HL-60/S4 (cell line): ENCODE measurements around the gene C16orf74.

Experiments
- in situ Hi-C: fragments of 300-500 bp; cut with MboI; formaldehyde crosslinking; loops from 2 replicates; pipeline ENCODE4 v1.14.3; 2022; ENCODE audit warnings: low sequenced_read_pairs

The C16orf74 gene

GRCh38 chr16:85752511-85753420 lies 1.9 kb upstream of the C16orf74 start:
- in situ Hi-C loops = no loop called here

GRCh38 chr16:85751698-85752501 lies 1.0 kb upstream of the C16orf74 start:
- in situ Hi-C loops = no loop called here

- in situ Hi-C loops = no loop called here
Observed at GRCh38 chr16:85750146-85750826, 610 bp downstream of the C16orf74 start.

- in situ Hi-C loops = no loop called here
Observed at GRCh38 chr16:85749771-85750145, 1.1 kb downstream of the C16orf74 start.

GRCh38 chr16:85746460-85747215 lies 4.3 kb downstream of the C16orf74 start:
- in situ Hi-C loops = no loop called here

- in situ Hi-C loops = no loop called here
Observed at GRCh38 chr16:85738923-85739715, 11.8 kb downstream of the C16orf74 start.

- in situ Hi-C loops = no loop called here
Observed at GRCh38 chr16:85736921-85737320, 14.0 kb downstream of the C16orf74 start.

- in situ Hi-C loops = no loop called here
Observed at GRCh38 chr16:85735946-85736345, 14.9 kb downstream of the C16orf74 start.

- in situ Hi-C loops = no loop called here
Observed at GRCh38 chr16:85735225-85735635, 15.7 kb downstream of the C16orf74 start.

- in situ Hi-C loops = no loop called here
Observed at GRCh38 chr16:85734311-85735017, 16.4 kb downstream of the C16orf74 start.

GRCh38 chr16:85733839-85734170 lies 17.1 kb downstream of the C16orf74 start:
- in situ Hi-C loops = no loop called here

- in situ Hi-C loops = no loop called here
Observed at GRCh38 chr16:85733155-85733838, 17.6 kb downstream of the C16orf74 start.

- in situ Hi-C loops = no loop called here
Observed at GRCh38 chr16:85731179-85731578, 19.7 kb downstream of the C16orf74 start.

GRCh38 chr16:85730186-85730465 lies 20.8 kb downstream of the C16orf74 start:
- in situ Hi-C loops = no loop called here

- in situ Hi-C loops = no loop called here
Observed at GRCh38 chr16:85729452-85730185, 21.3 kb downstream of the C16orf74 start.

GRCh38 chr16:85728879-85729278 lies 22.0 kb downstream of the C16orf74 start:
- in situ Hi-C loops = no loop called here

- in situ Hi-C loops = no loop called here
Observed at GRCh38 chr16:85724936-85725335, 26.0 kb downstream of the C16orf74 start.

- in situ Hi-C loops = no loop called here
Observed at GRCh38 chr16:85724126-85724879, 26.6 kb downstream of the C16orf74 start.
